NT2/D1 (cell line): Measurements from ENCODE around the gene MON2.

Experiments used
- SUZ12 ChIP-seq: IDR thresholded peaks from 2 replicates; pipeline ENCODE4 v1.6.1; 2011; ENCODE audit not compliant: insufficient read length, insufficient read depth; ENCODE audit errors: extremely low read depth
- YY1 ChIP-seq: IDR thresholded peaks from 2 replicates; pipeline ENCODE4 v1.6.1; 2011; ENCODE audit not compliant: insufficient read length, insufficient read depth

DNA sequence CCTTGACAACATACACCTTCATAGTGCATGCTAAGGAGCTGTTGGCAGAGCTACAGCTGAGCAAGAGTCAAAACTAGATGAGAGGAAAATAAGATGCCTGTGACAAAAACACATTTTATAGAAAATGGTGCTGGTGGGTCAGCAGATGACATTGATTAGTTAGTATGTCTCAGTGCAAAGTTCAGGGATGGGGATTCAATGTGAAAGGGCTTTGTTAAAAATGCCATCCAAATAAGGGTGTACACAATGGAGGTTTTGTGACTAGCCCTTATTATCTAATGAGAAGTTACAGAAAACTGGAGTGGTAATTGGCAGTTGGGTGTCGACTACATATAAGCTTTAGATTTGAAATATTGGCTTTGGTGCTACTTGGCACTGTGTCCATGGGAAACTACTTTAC is 169.0 kb downstream of the MON2 start:
- no peak for TF ChIP-seq SUZ12
- TF ChIP-seq YY1: no peak
